ENCODE data around the gene STK32B.

DNA sequence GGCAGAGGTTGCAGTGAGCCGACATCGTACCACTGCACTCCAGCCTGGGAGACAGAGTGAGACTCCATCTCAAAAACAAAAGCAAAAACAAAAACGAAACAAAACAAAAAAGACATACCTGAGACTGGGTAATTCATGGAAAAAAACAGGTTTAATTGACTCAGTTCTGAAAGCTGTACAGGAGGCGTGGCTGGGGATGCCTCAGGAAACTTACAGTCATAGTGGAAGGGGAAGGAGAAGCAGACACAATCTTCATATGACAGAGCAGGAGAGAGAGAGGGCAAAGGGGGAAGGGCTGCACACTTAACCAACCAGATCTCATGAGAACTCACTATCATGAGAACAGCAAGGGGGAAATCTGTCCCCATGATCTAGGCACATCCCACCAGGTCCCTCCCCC lies 229.5 kb downstream of the STK32B start:
- TF ChIP-seq CTCF (conservative IDR thresholded peaks at IDR 0.05) (no peak), ZFX (IDR thresholded peaks at IDR 0.05) (no peak)

Data from C4-2B (cell line).